ENCODE results near the gene APLP2. TPM values are rescaled to one million over a fixed set of nuclear protein-coding genes. Genes with fewer than 3 reads are reported as not detected.

Gene APLP2
- total RNA-seq, 6 experiments from 2014 or later, result 333 to 490 (median 458) TPM

GRCh38 chr11:130133716-130134115 lies 64.0 kb downstream of the APLP2 start:
- TF ChIP-seq CTCF (IDR thresholded peaks at IDR 0.05), result no peak
- Mint-ChIP-seq H3K9me3 (no peaks in the 10 kb centered on the region), H3K36me3 (ENCODE audit: low read depth) (peaks cover 59% of the 10 kb centered on the region), H3K27me3 (ENCODE audit: insufficient read depth) (peaks cover 4% of the 10 kb centered on the region; the same call in 1 of the 2 replicates), H3K27ac (no peak overlapping the region), H3K4me3 (no peak overlapping the region), H3K4me1 (ENCODE audit: low read depth) (no peaks in the 10 kb centered on the region)
- no peak for DNase-seq

GRCh38 chr11:130136107-130136506 lies 66.4 kb downstream of the APLP2 start:
- no peak for TF ChIP-seq CTCF (IDR thresholded peaks at IDR 0.05)
- DNase-seq, result no peak
- H3K27ac Mint-ChIP-seq, result no peak overlapping the region
- peaks cover 2% of the 10 kb centered on the region; the same call in 1 of the 2 replicates for H3K27me3 Mint-ChIP-seq (ENCODE audit: insufficient read depth)
- no peaks in the 10 kb centered on the region for H3K9me3 Mint-ChIP-seq
- H3K4me1 Mint-ChIP-seq (ENCODE audit: low read depth), result no peaks in the 10 kb centered on the region
- no peak overlapping the region for H3K4me3 Mint-ChIP-seq
- peaks cover 55% of the 10 kb centered on the region for H3K36me3 Mint-ChIP-seq (ENCODE audit: low read depth)

- H3K36me3 Mint-ChIP-seq (ENCODE audit: low read depth), result peaks cover 50% of the 10 kb centered on the region
- no peak overlapping the region for H3K4me3 Mint-ChIP-seq
- no peak for DNase-seq
- TF ChIP-seq CTCF (IDR thresholded peaks at IDR 0.05), result no peak
- no peaks in the 10 kb centered on the region for H3K4me1 Mint-ChIP-seq (ENCODE audit: low read depth)
- no peaks in the 10 kb centered on the region for H3K9me3 Mint-ChIP-seq
- H3K27me3 Mint-ChIP-seq (ENCODE audit: insufficient read depth), result peaks cover 2% of the 10 kb centered on the region; the same call in 1 of the 2 replicates
- no peak overlapping the region for H3K27ac Mint-ChIP-seq
Observed at GRCh38 chr11:130137999-130138398, 68.3 kb downstream of the APLP2 start.

- no peak for DNase-seq
- Mint-ChIP-seq H3K27ac (no peak overlapping the region), H3K4me1 (ENCODE audit: low read depth) (no peaks in the 10 kb centered on the region), H3K27me3 (ENCODE audit: insufficient read depth) (peaks cover 2% of the 10 kb centered on the region; the same call in 1 of the 2 replicates), H3K4me3 (no peak overlapping the region), H3K9me3 (no peaks in the 10 kb centered on the region), H3K36me3 (ENCODE audit: low read depth) (peaks cover 49% of the 10 kb centered on the region)
- no peak for TF ChIP-seq CTCF (IDR thresholded peaks at IDR 0.05)
Observed at GRCh38 chr11:130139401-130139800, 69.7 kb downstream of the APLP2 start.

GRCh38 chr11:130141561-130142341 lies 72.1 kb downstream of the APLP2 start:
- H3K4me3 Mint-ChIP-seq, result no peak overlapping the region
- no peaks in the 10 kb centered on the region for H3K9me3 Mint-ChIP-seq
- H3K36me3 Mint-ChIP-seq (ENCODE audit: low read depth), result peaks cover 39% of the 10 kb centered on the region
- no peak overlapping the region for H3K27ac Mint-ChIP-seq
- peaks cover 8% of the 10 kb centered on the region for H3K4me1 Mint-ChIP-seq (ENCODE audit: low read depth)
- no peak for TF ChIP-seq CTCF (IDR thresholded peaks at IDR 0.05)
- no peak for DNase-seq
- H3K27me3 Mint-ChIP-seq (ENCODE audit: insufficient read depth), result no peaks in the 10 kb centered on the region; the same call in 1 of the 2 replicates

All from HFFc6 (cell line).